Measurements from ENCODE around the gene MAGI1.

DNA sequence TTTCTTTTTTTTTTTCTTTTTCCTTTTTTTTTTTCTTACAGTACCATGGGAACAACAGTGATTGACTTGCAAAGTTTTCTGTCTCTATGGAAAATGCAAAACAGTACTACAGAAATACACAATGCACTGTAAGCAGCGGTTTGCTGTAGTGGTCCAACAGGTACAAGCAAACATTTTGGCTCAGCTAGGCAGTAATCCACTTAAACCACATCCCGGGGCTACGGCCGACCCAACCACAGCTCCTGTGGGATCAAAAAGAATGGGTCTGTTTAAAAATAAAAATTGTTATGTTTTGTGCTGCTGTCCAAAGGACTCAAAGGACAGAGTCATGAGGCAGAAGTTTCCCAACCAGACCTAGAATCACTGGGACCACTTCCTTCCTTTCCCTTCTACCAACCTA is 683.8 kb downstream of the MAGI1 start:
- TF ChIP-seq, protein P1, sequence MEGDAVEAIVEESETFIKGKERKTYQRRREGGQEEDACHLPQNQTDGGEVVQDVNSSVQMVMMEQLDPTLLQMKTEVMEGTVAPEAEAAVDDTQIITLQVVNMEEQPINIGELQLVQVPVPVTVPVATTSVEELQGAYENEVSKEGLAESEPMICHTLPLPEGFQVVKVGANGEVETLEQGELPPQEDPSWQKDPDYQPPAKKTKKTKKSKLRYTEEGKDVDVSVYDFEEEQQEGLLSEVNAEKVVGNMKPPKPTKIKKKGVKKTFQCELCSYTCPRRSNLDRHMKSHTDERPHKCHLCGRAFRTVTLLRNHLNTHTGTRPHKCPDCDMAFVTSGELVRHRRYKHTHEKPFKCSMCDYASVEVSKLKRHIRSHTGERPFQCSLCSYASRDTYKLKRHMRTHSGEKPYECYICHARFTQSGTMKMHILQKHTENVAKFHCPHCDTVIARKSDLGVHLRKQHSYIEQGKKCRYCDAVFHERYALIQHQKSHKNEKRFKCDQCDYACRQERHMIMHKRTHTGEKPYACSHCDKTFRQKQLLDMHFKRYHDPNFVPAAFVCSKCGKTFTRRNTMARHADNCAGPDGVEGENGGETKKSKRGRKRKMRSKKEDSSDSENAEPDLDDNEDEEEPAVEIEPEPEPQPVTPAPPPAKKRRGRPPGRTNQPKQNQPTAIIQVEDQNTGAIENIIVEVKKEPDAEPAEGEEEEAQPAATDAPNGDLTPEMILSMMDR (IDR thresholded peaks at IDR 0.05; ENCODE audit: insufficient read depth, low read length, poor library complexity, severe bottlenecking) = no peak
- TF ChIP-seq EZH2phosphoT487 (conservative IDR thresholded peaks at IDR 0.05; ENCODE audit: low read length) = no peak
